Endothelial cell (in vitro differentiated cells): ENCODE measurements around the gene TFE3. TPM values are rescaled to one million over a fixed set of nuclear protein-coding genes. Genes with fewer than 3 reads are reported as not detected.

Source experiments
- DNase-seq: peaks from one replicate; pipeline ENCODE4 v3.0.0; 2021; ENCODE audit warnings: low spot score
- H3K27ac Mint-ChIP-seq: one replicate; pipeline ENCODE4 v1.8.0; 2021; ENCODE audit warnings: mixed read lengths, inconsistent platforms; ENCODE audit not compliant: unreplicated experiment
- H3K27me3 Mint-ChIP-seq: one replicate; pipeline ENCODE4 v1.8.0; 2021; ENCODE audit warnings: mild to moderate bottlenecking, moderate library complexity, mixed read lengths, inconsistent platforms; ENCODE audit not compliant: unreplicated experiment
- H3K36me3 Mint-ChIP-seq: one replicate; pipeline ENCODE4 v1.8.0; 2021; ENCODE audit warnings: mild to moderate bottlenecking, low read depth, mixed read lengths, inconsistent platforms; ENCODE audit not compliant: unreplicated experiment
- H3K4me1 Mint-ChIP-seq: one replicate; pipeline ENCODE4 v1.8.0; 2021; ENCODE audit warnings: mild to moderate bottlenecking, mixed read lengths, inconsistent platforms; ENCODE audit not compliant: unreplicated experiment
- H3K4me3 Mint-ChIP-seq: one replicate; pipeline ENCODE4 v1.8.0; 2021; ENCODE audit warnings: mild to moderate bottlenecking, mixed read lengths, inconsistent platforms; ENCODE audit not compliant: unreplicated experiment
- H3K9me3 Mint-ChIP-seq: one replicate; pipeline ENCODE4 v1.8.0; 2021; ENCODE audit warnings: mixed read lengths, inconsistent platforms; ENCODE audit not compliant: unreplicated experiment
- CTCF ChIP-seq: fragments of 200-600 bp; sonication (generic); IDR thresholded peaks from one replicate; pipeline ENCODE4 v1.5.0; 2021; ENCODE audit warnings: antibody characterized with exemption; ENCODE audit not compliant: unreplicated experiment
- total RNA-seq: library from RNA; stranded (reverse); fragmentation: NEBNext Ultra II Directional; extraction: Animal tissue kit (Norgen Biotek cat#: 25700); gene quantifications from one replicate; pipeline ENCODE4 v1.2.1, GENCODE V29; 2021; ENCODE audit not compliant: unreplicated experiment

The TFE3 gene
- total RNA-seq, 1 donor from 2014 or later, result 31.0 TPM

GRCh38 chrX:49061916-49062315 lies 18.8 kb upstream of the TFE3 start:
- Mint-ChIP-seq H3K4me1 (no peaks in the 10 kb centered on the region), H3K27me3 (peaks cover 4% of the 10 kb centered on the region), H3K36me3 (peaks cover 10% of the 10 kb centered on the region), H3K4me3 (no peak overlapping the region), H3K27ac (no peak overlapping the region), H3K9me3 (no peaks in the 10 kb centered on the region)
- TF ChIP-seq CTCF, result no peak
- no peak for DNase-seq

GRCh38 chrX:49061490-49061889 lies 18.3 kb upstream of the TFE3 start:
- no peak overlapping the region for H3K4me3 Mint-ChIP-seq
- H3K27ac Mint-ChIP-seq, result no peak overlapping the region
- no peaks in the 10 kb centered on the region for H3K9me3 Mint-ChIP-seq
- no peak for TF ChIP-seq CTCF
- peaks cover 10% of the 10 kb centered on the region for H3K36me3 Mint-ChIP-seq
- H3K27me3 Mint-ChIP-seq, result peaks cover 4% of the 10 kb centered on the region
- H3K4me1 Mint-ChIP-seq, result no peaks in the 10 kb centered on the region
- no peak for DNase-seq

- H3K36me3 Mint-ChIP-seq, result peaks cover 11% of the 10 kb centered on the region
- peaks cover 4% of the 10 kb centered on the region for H3K27me3 Mint-ChIP-seq
- H3K27ac Mint-ChIP-seq, result no peak overlapping the region
- DNase-seq, result no peak
- peaks cover 2% of the 10 kb centered on the region for H3K4me1 Mint-ChIP-seq
- H3K9me3 Mint-ChIP-seq, result no peaks in the 10 kb centered on the region
- TF ChIP-seq CTCF, result no peak
- no peak overlapping the region for H3K4me3 Mint-ChIP-seq
Measured at GRCh38 chrX:49060914-49061313, 17.8 kb upstream of the TFE3 start.

- Mint-ChIP-seq H3K4me1 (peaks cover 10% of the 10 kb centered on the region), H3K4me3 (no peak overlapping the region), H3K27ac (no peak overlapping the region), H3K27me3 (peaks cover 6% of the 10 kb centered on the region), H3K36me3 (peaks cover 13% of the 10 kb centered on the region), H3K9me3 (no peaks in the 10 kb centered on the region)
- DNase-seq, result no peak
- no peak for TF ChIP-seq CTCF
Measured at GRCh38 chrX:49059681-49060085, 16.5 kb upstream of the TFE3 start.

GRCh38 chrX:49059201-49059600 lies 16.0 kb upstream of the TFE3 start:
- TF ChIP-seq CTCF, result no peak
- no peaks in the 10 kb centered on the region for H3K9me3 Mint-ChIP-seq
- H3K36me3 Mint-ChIP-seq, result peaks cover 17% of the 10 kb centered on the region
- no peak overlapping the region for H3K27ac Mint-ChIP-seq
- no peak for DNase-seq
- H3K4me1 Mint-ChIP-seq, result peaks cover 14% of the 10 kb centered on the region
- H3K27me3 Mint-ChIP-seq, result peaks cover 7% of the 10 kb centered on the region
- H3K4me3 Mint-ChIP-seq, result peak overlapping the region; percentile 56
